GF-D8 (cell line): ENCODE data around the gene FGF23.

Experiments used
- DNase-seq: peaks from one replicate; lab custom pipeline; 2025; lab: John Stamatoyannopoulos, UW

The FGF23 gene

GRCh38 chr12:4383304-4383865 is 3.9 kb upstream of the FGF23 start:
- no peak for DNase-seq

- DNase-seq = no peak
These were observed 820 bp upstream of the FGF23 start for GRCh38 chr12:4380332-4380731.

GRCh38 chr12:4378772-4379171 is 740 bp downstream of the FGF23 start:
- no peak for DNase-seq

GRCh38 chr12:4375449-4375848 is 4.1 kb downstream of the FGF23 start:
- DNase-seq = no peak

GRCh38 chr12:4372653-4373052 is 6.9 kb downstream of the FGF23 start:
- DNase-seq = no peak

GRCh38 chr12:4370265-4370664 is 9.2 kb downstream of the FGF23 start:
- DNase-seq = no peak

GRCh38 chr12:4369548-4369947 is 10.0 kb downstream of the FGF23 start:
- no peak for DNase-seq

GRCh38 chr12:4366090-4366489 is 13.4 kb downstream of the FGF23 start:
- DNase-seq = no peak

GRCh38 chr12:4356041-4356327 is 23.5 kb downstream of the FGF23 start:
- DNase-seq = no peak

- DNase-seq = no peak
These were observed 24.1 kb downstream of the FGF23 start for GRCh38 chr12:4355156-4356040.

GRCh38 chr12:4353785-4354208 is 25.7 kb downstream of the FGF23 start:
- DNase-seq = no peak

- DNase-seq = no peak
These were observed 32.6 kb downstream of the FGF23 start for GRCh38 chr12:4346931-4347330.

GRCh38 chr12:4331842-4332241 is 47.7 kb downstream of the FGF23 start:
- no peak for DNase-seq

- no peak for DNase-seq
These were observed 48.3 kb downstream of the FGF23 start for GRCh38 chr12:4331221-4331620.

GRCh38 chr12:4330203-4330602 is 49.3 kb downstream of the FGF23 start:
- no peak for DNase-seq

GRCh38 chr12:4327293-4327692 is 52.2 kb downstream of the FGF23 start:
- no peak for DNase-seq

GRCh38 chr12:4325966-4326365 is 53.5 kb downstream of the FGF23 start:
- DNase-seq = no peak

GRCh38 chr12:4324366-4324765 is 55.1 kb downstream of the FGF23 start:
- no peak for DNase-seq

GRCh38 chr12:4323396-4323795 is 56.1 kb downstream of the FGF23 start:
- no peak for DNase-seq

- no peak for DNase-seq
These were observed 56.8 kb downstream of the FGF23 start for GRCh38 chr12:4322726-4323125.

- DNase-seq = peak; percentile 70
These were observed 58.4 kb downstream of the FGF23 start, which contains the start of gene TIGAR for GRCh38 chr12:4320853-4321701. TSS of gene TIGAR (plus strand) at chr12:4321213. CDS start at chr12:4321272, 59 bp downstream.

GRCh38 chr12:4320497-4320852 is 59.0 kb downstream of the FGF23 start:
- DNase-seq = no peak
